Central memory CD4-positive, alpha-beta T cell (primary cell): ENCODE measurements around the gene MICAL2.

Experiments used
- DNase-seq: peaks from one replicate; pipeline ENCODE4 v3.0.0; 2022

The MICAL2 gene

DNA sequence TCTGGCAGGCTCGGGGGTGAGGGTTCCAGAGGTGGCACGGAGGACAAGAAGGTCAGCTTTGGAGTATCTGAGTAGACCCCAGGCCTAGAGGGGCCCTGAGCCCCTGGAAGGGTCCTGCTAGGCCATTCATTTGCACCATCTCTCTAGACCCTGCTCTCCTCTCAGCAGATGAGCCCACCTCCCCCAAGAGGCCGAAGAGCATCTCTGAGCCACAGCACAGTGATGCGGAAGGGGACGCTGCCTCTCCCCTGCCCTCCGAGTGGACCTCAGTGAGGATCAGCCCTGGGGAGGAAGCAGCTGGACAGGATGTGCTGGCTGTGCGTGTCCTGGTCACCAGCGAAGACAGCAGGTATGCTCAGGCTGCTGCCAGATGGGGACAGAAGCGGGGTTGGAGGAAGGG lies 165.4 kb downstream of the MICAL2 start:
- DNase-seq = no peak

DNA sequence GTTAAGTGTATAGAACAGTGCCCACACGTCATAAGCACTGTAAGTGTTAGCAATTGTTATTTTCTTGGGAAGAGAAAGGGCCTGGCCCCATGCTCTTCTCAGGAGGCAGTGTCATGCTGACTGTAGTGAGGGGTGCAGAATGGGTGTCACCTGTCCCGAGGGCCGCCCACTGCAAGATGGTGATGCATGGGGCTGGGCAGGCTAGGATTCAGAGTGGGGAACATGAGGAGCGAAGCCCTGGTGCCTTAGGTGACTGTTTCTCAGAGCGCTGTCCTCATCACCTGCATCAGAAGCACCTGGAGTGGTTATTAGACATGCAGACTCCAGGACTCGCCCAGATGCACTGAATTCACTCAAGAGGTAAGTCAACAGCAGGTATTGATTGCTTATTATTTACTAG lies 166.0 kb downstream of the MICAL2 start:
- no peak for DNase-seq

DNA sequence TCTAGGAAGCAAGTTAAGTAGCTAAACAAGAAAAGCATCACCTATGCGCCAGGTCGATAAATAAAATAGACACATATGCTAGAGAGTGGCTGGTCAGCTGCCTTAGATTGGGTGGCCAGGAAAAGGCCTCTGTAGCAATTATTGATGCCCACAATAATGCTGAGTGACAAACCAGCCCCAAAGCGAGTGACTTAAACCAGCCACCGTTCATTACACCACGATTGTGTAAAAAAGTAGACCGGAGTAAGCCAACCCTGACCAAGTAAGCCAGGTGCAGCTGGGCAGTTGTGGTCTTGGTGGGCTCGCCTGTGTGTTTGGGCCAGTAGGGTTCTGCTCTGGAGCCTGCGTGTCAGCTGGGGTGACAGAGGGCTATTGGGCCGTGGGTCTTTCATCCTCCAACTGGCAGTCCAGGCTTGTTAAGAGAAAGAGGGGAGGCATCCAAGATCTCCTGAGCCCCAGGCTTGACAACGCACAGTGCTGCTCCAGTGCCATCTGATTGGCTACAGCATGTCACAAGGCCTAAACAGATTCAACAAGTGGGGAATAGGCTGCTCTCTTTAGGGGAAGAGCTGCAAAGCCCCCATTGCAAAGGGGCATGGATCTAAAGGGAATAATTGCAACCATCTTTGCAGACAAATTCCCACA lies 166.6 kb downstream of the MICAL2 start:
- DNase-seq = no peak

DNA sequence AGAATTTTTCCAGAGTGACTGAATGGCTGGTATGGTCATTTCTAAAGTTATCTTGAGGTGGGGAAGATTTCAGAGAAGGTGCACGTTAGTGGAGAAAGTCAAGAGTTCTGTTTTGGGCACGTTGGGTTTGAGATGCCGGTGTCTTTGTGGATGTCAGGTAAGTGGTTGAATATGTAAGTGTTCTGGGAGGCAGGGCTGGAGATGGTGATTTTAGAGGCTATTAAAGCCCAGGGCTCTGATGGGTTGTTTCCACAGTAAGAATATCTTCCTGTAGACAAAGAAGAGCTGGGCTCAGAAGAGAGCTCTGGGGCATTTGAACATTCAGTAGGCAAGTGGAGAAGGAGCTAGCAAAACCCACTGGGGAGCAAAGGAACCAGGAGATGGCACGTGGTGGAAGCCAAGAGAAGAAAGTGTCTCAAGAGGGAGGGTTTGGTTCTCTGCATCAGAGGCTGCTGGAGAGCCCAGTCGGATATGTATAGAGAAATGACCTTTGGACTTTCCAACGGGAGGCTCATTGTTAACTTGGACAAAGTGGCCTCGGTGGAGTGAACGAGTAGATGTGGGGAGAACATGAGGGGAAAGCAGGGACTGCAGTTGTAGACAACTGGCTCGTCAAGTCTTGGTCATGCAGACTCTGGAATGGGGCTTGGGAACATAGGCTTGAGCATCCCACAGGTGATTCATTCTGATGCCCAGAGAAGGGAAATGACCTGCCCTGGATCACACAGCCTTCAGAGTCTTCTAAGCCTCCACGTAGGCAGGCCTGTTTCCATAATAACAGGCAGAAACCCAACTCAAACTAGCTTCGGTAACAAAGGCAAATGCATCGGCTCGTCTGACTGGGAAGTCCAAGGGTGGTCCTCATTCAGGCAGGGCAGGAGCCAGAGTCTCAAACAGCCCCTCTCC lies 168.6 kb downstream of the MICAL2 start:
- DNase-seq = no peak

DNA sequence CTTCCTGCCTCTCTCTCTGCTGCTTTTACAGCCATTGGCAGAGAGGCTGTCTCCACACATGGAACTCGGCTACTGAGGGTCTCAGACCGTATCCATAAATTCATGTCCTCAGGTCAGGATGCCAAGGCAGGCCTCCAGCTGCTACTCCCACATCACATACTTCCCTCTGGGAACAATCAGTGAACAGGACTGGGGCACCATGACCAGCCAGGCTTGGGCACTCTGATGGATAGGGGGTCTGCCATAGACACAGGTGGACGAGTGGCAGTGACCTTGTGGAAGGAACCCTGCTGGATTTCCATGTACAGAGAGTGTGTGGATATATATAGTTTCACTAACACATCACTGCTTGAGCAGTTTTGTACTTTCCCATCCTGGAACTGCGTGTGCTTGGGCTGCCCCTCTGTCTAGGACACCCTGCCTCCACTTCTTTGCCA lies 169.3 kb downstream of the MICAL2 start:
- DNase-seq = no peak

DNA sequence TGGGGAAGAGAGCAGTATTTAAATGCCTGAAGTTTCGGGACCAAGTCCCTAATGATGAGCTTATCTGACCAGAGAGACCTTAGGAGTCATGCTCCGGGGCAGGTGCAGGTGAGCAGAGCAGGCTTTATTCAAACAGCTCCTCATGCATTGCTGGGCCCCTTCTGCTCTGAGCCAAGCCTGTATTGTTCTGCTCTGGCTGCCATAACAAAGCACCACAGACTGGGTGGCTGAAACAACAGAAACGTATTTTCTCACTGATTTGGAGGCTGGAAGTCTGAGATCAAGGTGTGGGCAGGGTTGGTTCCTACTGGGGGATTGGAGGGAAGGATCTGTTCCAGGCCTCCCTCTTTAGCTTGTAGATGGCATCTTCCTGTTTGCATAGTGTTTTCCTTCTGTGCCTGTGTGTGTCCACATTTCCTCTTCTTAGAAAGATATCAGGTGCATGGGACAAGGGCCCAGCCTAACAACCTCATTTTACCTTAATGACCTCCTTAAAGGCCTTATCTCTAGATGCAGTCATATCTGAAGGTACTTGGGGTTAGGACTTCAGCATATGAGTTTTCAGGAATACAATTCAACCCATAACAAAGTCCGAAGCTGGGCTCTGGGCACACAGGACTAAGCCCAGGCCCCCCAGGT lies 169.9 kb downstream of the MICAL2 start:
- no peak for DNase-seq

DNA sequence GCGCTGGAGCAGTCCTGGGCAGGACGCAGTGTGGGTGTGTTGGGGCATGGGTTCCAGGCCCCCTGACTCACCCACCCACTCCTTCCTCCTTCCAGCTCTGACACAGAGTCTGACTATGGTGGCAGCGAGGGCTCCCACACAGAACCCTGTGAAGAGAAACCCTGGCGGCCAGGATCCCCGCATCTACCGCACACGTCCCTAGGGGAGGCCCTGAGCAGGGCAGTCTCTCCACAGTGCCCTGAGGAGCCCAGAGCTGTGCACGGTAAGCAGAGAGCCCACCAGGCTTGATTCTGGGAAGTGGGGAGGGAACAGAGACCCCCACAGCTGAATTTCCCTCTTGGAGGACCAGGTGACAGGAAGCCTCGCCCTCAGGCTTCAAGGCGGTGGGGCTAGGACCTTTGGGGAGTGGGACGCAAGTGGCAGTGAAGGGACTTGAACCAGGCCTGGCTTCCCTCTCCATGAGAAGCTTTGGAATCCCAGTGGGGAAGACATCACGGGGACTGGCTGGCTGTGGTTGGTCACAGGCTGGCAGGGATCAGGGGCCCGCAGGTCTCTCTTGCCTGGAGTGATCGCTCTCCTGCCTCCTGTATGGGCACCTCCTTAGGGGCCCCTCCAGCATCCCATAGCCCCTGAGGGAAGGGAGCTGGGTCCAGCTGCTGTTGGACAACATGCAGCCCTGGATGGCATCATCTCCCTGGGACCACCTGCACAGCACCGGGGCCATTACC lies 170.6 kb downstream of the MICAL2 start:
- no peak for DNase-seq

DNA sequence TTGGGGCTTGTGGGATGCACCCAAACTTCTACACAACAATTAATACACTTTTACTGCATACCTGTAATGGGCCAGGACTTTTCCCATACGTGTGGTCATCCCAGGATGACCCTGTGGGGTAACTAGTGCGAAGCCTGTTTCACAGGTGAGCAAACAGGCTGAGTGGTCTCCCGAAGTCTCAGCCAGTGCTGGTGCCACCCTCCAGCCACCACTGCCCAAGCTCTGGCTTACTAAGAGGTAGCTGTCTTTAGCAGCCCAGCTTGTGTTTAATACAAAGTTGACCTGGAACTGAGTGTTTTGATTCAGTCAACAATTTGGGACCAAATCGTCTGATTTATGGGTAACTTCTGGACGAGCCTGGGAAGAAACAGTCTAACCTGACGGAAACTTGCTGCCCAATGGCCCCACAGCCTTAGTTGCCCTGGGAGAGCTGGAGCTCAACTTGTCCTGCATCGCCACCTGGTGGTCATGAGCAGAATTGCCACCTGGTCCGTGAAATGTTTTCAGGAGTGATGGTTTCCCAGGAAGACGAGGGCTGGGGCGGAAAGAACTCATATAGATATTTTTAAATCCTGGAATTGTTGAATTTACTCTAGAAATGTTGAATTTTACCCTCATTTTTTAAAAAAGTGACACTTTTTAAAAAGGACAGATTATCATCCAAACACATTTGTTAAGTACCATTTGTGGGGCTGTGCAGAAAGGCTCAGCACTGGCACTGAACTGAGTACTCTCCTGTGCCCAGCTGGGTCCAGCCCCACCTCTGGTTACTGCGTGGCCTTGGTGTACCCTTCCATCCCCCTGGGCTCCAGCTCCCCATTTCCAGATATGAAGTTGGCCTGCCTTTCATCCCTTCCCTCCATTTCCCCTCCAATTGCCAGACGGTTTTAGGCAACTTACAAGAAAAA lies 171.4 kb downstream of the MICAL2 start:
- DNase-seq = peak; percentile 60

DNA sequence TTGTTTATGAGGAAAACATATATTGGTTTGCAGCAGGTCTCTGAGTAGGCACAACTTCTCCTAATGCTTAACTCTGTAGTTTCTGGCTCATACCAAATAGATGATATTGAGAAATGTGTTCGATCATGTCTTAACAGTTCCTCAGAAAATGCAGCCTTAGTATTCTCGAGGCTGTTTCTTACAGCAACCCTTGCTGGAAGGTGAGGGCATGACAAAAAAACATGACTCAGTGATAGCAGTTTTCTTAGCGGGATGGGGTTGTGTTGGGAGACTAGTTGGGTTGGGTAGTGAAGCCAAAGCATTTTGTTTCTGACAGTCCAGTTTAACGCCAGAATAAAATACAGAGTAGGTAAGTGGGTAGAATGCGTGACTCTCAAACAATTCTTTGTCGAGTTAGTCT lies 172.3 kb downstream of the MICAL2 start:
- DNase-seq = no peak

DNA sequence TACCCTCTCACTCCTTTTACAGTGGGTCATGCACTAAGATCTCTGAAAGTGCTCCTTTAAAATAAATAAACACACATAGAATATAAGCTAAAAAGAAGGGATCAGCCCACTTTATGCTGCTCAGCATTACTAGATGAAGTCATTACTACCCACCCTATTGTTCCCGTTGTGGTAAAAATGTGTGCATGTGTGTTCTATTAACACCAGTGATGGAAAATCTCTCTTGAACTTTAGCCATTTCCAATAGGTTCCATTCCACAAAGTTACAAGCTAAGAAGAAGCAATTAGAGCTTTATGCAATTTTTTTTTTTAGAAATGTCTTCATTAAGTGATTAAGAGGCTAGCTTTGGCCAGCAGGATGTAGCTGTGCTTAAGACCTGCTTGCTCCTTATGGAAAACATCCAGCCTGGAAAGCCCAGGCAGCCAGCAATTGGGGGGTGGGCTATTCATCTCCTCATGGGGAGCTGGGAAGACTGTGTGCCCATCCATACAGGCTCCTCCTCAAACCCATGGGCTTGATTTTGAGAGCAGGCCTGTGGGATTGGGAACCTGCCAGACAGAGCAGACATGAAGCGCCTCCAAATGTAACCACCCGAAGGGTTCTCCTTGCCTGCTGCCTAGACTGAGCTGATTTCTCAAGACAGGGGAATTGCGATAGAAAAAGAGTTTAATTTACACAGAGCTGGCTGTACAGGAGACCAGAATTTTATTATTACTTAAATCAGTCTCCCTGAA lies 174.1 kb downstream of the MICAL2 start:
- DNase-seq = no peak

DNA sequence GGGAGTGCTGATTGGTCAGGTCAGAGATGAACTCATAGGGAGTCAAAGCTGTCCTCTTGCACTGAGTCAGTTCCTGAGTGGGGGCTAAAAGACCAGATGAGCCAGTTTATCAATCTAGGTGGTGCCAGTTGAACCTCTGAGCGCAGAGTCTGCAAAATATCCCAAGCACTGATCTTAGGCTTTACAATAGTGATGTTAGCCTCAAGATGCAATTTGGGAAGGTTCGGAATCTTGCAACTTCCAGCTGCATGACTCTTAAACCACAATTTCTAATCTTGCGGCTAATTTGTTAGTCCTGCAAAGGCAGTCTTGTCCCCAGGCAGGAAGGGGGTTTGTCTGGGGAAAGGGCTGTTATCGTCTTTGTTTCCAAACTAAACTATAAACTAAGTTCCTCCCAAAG lies 174.7 kb downstream of the MICAL2 start:
- DNase-seq = no peak

DNA sequence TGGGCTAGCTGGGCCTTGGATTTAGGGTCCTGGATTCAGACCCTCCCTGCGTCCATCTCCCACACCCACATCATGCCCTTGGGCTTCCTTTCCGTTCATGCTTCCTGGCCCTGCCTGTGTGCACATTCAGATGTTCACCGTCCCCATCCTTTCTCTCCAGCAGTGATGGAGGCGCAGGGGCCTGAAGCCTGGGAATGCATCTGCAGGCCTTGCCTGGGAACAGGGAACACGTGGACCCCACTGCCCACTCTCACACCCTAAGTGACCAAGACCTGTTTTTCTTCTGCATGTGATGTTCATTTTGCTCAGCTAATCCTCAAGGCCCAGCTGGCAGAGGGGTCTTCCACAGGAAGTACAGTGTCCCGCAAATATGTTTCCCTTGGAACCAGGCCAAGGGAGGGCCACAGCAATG lies 175.4 kb downstream of the MICAL2 start:
- DNase-seq = no peak

DNA sequence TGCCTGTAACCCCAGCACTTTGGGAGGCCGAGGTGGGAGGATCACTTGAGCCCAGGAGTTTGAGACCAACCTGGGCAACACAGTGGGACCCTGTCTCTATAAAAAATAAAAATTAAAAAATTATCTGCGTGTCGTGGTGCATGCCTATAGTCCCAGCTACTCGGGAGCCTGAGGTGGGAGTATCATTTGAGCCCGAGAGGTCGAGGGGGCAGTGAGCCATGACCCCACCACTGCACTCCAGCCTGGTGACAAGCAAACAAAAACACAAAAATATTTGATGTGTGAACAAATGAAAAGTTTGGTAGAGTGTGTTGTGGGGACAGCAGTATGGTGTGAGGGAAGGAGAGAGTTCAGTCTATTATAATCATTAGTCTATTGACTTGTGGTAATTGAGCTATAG lies 176.2 kb downstream of the MICAL2 start:
- no peak for DNase-seq

DNA sequence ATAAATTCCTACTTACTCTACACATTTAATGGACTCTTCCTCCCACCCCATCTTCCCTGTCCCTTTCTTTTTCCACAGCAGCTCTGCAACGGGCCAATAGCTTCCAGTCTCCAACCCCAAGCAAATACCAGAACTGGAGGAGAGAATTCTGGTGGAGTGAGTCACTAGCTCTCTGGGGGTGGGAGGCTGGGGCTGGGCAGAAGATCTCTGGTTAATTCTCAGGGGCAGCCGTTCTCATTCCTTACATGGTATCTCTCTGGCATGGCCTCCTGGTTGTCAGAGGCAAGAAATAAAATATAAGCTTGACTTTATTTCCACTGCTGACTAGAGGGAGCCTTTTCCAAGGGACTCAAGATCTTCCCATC lies 176.6 kb downstream of the MICAL2 start:
- no peak for DNase-seq

DNA sequence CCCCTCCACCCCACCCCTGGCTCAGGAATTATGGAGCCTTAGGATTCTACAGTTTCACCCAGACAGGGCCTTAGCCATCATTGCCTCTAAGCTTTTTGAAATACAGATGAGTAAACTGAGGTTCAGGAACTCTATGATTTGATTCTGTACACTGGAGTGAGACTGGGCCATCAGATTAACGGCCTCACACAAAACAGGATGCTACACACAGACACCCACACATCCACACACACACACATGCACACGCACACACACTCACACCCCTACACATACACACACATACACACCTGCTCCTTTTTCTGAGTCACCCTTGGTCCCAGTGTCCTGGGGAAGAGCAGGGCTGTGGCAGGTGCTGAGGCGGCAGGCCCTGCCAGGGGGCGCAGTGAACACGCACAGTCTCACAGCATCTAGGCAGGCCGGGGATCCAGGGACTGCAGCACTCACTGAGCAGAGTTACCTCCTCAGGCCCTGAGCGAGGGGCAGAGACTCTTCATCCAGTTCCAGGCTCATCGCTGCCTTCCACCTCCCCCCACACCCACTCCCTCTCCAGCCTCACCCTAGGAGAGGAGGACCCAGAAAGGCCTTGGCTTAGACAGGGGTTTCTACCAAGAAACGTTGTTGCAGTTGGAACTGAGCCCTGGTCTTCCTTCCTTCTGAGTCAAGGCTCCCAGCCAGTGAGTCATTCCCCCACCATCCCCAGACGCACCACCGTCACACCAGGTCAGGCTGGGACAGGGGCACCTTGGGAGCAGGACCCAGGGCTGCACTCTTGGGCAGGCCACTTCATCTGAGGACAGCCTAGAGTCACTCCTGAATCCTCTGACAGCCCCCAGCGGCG lies 177.2 kb downstream of the MICAL2 start:
- no peak for DNase-seq

DNA sequence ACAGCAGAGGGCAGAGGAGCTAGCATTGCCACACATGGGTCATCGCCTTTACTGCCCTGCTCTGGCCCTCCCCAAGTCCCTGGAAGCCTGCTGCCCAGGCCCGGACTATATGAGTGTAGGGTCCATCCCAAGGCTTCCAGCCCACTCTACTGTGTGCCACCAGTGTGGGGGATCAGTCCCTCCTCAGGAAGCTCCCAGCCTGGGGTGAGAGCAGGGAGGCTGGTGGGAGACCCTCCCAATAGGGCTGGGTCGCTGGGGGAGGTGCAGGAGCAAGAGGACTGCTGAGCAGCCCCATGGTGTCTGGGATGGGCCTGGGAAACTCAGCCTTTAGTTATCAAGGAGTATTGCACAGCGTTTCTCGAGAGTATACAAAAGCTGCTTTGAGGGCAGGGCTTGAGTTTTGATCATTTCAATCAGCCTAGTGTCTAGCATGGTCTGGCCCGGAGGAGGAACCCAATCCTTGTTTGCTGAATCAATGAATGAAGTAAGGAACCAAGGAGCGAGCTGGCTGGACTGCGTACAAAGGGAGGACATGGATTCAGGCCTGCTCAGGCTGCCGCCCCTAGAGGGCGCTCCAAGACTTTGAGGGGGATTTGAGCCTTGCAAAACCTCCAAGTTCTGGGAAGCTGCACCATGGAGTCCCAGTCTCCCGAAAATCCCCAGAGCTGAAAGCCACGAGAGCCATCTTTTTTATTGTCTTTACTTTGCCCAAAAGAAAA lies 178.0 kb downstream of the MICAL2 start:
- peak; percentile 12 for DNase-seq

DNA sequence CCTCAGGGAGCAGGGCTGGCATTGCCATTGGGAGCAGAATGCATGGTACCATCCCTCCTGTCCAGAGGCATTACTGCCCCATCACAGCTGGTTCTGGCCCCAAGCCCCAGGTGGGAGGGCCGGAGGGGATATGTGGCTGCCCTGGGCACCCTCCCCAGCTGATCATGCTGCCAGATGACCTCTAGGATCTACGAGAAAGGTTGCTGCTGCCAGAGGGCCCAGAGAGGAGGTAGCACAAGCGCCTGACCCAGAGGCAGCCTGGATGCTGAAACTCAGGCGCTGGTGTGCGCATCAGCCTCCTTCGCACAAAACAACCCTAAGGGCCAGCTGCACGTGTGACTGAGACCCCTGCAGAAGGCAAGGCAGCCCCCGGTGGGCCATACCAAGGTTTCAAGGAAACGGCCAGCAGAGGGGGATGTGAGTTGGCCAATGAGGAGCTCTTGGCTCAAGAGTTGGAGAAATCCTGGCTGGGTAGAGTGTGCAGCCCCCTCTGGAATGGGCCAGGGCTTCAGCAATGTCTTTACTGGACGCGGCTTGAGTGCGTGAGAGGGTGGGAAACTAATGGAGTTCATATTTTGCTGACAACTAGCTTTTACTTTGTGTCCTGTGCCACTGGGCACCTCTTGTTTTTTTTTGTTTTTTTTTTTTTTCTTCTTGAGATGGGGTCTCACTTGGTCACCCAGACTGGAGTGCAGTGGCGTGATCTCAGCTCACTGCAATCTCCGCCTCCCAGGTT lies 178.7 kb downstream of the MICAL2 start:
- DNase-seq = no peak

DNA sequence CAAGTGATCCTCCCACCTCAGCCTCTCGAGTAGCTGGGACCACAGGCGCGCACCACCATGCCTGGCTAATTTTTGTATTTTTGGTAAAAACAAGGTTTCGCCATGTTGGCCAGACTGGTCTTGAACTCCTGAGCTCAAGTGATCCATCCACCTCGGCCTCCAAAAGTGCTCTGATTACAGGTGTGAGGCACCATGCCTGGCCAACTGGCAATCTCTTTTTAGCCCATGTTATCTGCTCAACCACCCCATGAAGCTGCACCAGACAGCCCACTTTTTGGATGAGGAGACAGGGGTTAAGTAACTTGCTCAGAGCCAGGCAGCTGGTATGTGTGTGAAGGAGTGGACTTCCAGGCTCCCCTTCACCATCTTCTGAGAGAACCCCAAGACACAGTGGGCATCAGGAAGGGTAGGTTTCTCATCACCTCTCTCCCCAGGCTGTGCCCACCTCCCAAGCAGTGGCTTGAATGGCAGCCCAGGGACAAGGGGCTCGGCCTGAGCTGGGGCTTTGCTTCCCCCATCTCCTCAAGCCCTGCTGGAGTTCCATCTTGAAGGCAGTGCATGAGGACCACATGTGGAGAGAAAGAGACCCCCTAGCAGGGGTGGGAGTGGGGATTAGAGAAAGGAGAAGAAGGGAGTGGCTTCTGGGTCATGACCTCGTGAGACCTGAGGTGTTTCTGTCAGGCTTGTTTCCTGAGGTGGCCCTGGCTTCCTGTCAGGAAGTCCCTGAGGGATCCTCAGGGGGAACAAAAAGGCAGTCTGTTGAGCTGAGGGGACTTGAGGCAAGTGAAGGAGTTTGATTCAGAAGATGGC lies 179.5 kb downstream of the MICAL2 start:
- DNase-seq = no peak
